Measurements from ENCODE around the gene STK32C.
"Not testable (repeated sequence)": the region's sequence is repeated elsewhere in the genome, so short reads cannot be mapped to it uniquely, and the experiment has no call there.

The STK32C gene

GRCh38 chr10:132341781-132342180 lies 34.0 kb upstream of the STK32C start:
- intact Hi-C loops (cut with DNase I): no loop called here
- DNase-seq: no peak

GRCh38 chr10:132341017-132341416 lies 33.3 kb upstream of the STK32C start:
- DNase-seq: no peak
- intact Hi-C loops (cut with DNase I): no loop called here

- intact Hi-C loops (cut with DNase I): no loop called here
- peak in 1 of 42 donors; percentile 6 for DNase-seq
Measured at GRCh38 chr10:132339276-132339675, 31.5 kb upstream of the STK32C start.

GRCh38 chr10:132338876-132339275 lies 31.1 kb upstream of the STK32C start:
- intact Hi-C loops (cut with DNase I): no loop called here

GRCh38 chr10:132337854-132338253 lies 30.1 kb upstream of the STK32C start:
- intact Hi-C loops (cut with DNase I); DNase-seq: not testable (repeated sequence)

More at GRCh38 chr10:132338876-132339275, 31.1 kb upstream of the STK32C start:
- peak in 1 of 42 donors; percentile 21 for DNase-seq

GRCh38 chr10:132336919-132337407 lies 29.2 kb upstream of the STK32C start:
- peak in 11 of 42 donors; percentile 14 to 55 (median 32) for DNase-seq
- intact Hi-C loops (cut with DNase I): no loop called here

- DNase-seq: peak in 3 of 42 donors; percentile 32 to 40 (median 38)
- intact Hi-C loops (cut with DNase I): no loop called here
Measured at GRCh38 chr10:132336064-132336746, 28.5 kb upstream of the STK32C start.

GRCh38 chr10:132335189-132336063 lies 27.7 kb upstream of the STK32C start:
- DNase-seq: peak in 32 of 42 donors; percentile 7 to 69 (median 40)
- intact Hi-C loops (cut with DNase I): no loop called here

GRCh38 chr10:132334631-132335188 lies 27.0 kb upstream of the STK32C start:
- no peak for DNase-seq
- intact Hi-C loops (cut with DNase I): no loop called here

- intact Hi-C loops (cut with DNase I): no loop called here
- DNase-seq: no peak
Measured at GRCh38 chr10:132333386-132333785, 25.6 kb upstream of the STK32C start.

- DNase-seq: no peak
- intact Hi-C loops (cut with DNase I): no loop called here
Measured at GRCh38 chr10:132332433-132332754, 24.6 kb upstream of the STK32C start.

GRCh38 chr10:132331601-132332432 lies 24.1 kb upstream of the STK32C start, which contains the start of gene LRRC27:
Gene LRRC27, plus strand, starts transcription at chr10:132332193. Its CDS starts 1,332 bp downstream, at chr10:132333525.
- peak; percentile 87 to 99 (median 96) for DNase-seq
- intact Hi-C loops (cut with DNase I): no loop called here

- intact Hi-C loops (cut with DNase I): no loop called here
Measured at GRCh38 chr10:132330486-132330833, 22.7 kb upstream of the STK32C start.

GRCh38 chr10:132329565-132330485 lies 22.1 kb upstream of the STK32C start:
- DNase-seq: peak in 3 of 42 donors; percentile 24 to 49 (median 41)
- intact Hi-C loops (cut with DNase I): no loop called here

More at GRCh38 chr10:132330486-132330833, 22.7 kb upstream of the STK32C start:
- DNase-seq: no peak

GRCh38 chr10:132328738-132329137 lies 21.0 kb upstream of the STK32C start:
- DNase-seq: peak in 1 of 42 donors; percentile 41
- intact Hi-C loops (cut with DNase I): no loop called here

- intact Hi-C loops (cut with DNase I): no loop called here
- DNase-seq: no peak
Measured at GRCh38 chr10:132328106-132328505, 20.4 kb upstream of the STK32C start.

GRCh38 chr10:132326925-132327324 lies 19.2 kb upstream of the STK32C start:
- DNase-seq: no peak
- intact Hi-C loops (cut with DNase I): no loop called here
